HCT116 (cell line): ENCODE results near the gene ST7L.

Experiments used
- EZH2 ChIP-seq: fragments of 200-600 bp; sonication (generic); IDR thresholded peaks from 2 replicates; pipeline ENCODE4 v1.6.1; 2017; ENCODE audit warnings: antibody characterized with exemption, mixed run types
- MAX ChIP-seq: IDR thresholded peaks from 2 replicates; pipeline ENCODE4 v1.6.1; 2012
- POLR2A ChIP-seq: IDR thresholded peaks from 2 replicates; pipeline ENCODE4 v1.7.0; 2011; ENCODE audit warnings: borderline replicate concordance; ENCODE audit not compliant: insufficient read depth, insufficient read length; ENCODE audit errors: extremely low read depth
- POLR2AphosphoS5 ChIP-seq: IDR thresholded peaks from 2 replicates; pipeline ENCODE4 v1.6.1; 2011; ENCODE audit warnings: mild to moderate bottlenecking, low read depth, low read length, moderate library complexity
- SRF ChIP-seq: IDR thresholded peaks from 2 replicates; pipeline ENCODE4 v1.6.1; 2012; ENCODE audit warnings: low read depth
- YY1 ChIP-seq: IDR thresholded peaks from 2 replicates; pipeline ENCODE4 v1.6.1; 2011; ENCODE audit warnings: low read length, low read depth, moderate library complexity, mild to moderate bottlenecking; ENCODE audit not compliant: insufficient replicate concordance; ENCODE audit errors: extremely low read depth
- TF ChIP-seq, protein P1 (sequence below), 3 experiments: fragments of 200-600 bp in 1 of 3; sonication (generic) in 1 of 3; IDR thresholded peaks in 2 of 3; conservative IDR thresholded peaks in 1 of 3; 2 replicates each; pipeline ENCODE4 v1.5.1; 2012 to 2017; ENCODE audit warnings: low read depth in 2 of 3, low read length in 2 of 3, antibody characterized with exemption in 1 of 3, borderline replicate concordance in 1 of 3, control low read depth in 1 of 3, mild to moderate bottlenecking in 1 of 3, mixed read lengths in 1 of 3, mixed run types in 1 of 3, moderate library complexity in 1 of 3; ENCODE audit not compliant: insufficient read depth in 1 of 3
- TF ChIP-seq, protein P2 (sequence below): IDR thresholded peaks from 2 replicates; pipeline ENCODE4 v1.6.1; 2012; ENCODE audit warnings: low read depth

DNA sequence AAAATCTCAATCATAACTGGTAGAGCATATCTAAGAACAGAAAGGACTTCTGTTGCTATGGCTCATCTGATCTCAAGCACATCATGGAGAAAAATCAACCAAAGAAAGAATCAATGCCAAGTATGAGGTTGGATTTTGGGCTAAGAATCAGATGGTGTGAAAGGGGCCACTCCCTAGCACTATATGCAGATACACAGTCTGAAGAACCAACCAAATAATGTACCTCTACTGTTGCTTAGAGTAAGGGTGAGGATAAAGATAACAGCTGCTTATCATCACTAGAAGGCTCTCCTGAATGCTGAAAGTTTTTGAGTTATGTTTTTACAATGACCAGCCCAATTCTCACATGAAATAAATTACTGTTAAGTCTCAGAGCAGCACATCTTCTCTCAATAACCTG, 35.6 kb downstream of the ST7L start:
- TF ChIP-seq, protein P1, sequence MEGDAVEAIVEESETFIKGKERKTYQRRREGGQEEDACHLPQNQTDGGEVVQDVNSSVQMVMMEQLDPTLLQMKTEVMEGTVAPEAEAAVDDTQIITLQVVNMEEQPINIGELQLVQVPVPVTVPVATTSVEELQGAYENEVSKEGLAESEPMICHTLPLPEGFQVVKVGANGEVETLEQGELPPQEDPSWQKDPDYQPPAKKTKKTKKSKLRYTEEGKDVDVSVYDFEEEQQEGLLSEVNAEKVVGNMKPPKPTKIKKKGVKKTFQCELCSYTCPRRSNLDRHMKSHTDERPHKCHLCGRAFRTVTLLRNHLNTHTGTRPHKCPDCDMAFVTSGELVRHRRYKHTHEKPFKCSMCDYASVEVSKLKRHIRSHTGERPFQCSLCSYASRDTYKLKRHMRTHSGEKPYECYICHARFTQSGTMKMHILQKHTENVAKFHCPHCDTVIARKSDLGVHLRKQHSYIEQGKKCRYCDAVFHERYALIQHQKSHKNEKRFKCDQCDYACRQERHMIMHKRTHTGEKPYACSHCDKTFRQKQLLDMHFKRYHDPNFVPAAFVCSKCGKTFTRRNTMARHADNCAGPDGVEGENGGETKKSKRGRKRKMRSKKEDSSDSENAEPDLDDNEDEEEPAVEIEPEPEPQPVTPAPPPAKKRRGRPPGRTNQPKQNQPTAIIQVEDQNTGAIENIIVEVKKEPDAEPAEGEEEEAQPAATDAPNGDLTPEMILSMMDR (IDR thresholded peaks at IDR 0.05 in 2 of 3, conservative IDR thresholded peaks at IDR 0.05 in 1 of 3; ENCODE audit: borderline replicate concordance in 1 of 3, insufficient read depth in 1 of 3, low read depth in 2 of 3, low read length in 2 of 3) = no peak
- TF ChIP-seq, protein P2, sequence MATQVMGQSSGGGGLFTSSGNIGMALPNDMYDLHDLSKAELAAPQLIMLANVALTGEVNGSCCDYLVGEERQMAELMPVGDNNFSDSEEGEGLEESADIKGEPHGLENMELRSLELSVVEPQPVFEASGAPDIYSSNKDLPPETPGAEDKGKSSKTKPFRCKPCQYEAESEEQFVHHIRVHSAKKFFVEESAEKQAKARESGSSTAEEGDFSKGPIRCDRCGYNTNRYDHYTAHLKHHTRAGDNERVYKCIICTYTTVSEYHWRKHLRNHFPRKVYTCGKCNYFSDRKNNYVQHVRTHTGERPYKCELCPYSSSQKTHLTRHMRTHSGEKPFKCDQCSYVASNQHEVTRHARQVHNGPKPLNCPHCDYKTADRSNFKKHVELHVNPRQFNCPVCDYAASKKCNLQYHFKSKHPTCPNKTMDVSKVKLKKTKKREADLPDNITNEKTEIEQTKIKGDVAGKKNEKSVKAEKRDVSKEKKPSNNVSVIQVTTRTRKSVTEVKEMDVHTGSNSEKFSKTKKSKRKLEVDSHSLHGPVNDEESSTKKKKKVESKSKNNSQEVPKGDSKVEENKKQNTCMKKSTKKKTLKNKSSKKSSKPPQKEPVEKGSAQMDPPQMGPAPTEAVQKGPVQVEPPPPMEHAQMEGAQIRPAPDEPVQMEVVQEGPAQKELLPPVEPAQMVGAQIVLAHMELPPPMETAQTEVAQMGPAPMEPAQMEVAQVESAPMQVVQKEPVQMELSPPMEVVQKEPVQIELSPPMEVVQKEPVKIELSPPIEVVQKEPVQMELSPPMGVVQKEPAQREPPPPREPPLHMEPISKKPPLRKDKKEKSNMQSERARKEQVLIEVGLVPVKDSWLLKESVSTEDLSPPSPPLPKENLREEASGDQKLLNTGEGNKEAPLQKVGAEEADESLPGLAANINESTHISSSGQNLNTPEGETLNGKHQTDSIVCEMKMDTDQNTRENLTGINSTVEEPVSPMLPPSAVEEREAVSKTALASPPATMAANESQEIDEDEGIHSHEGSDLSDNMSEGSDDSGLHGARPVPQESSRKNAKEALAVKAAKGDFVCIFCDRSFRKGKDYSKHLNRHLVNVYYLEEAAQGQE = no peak
- TF ChIP-seq SRF = no peak
- no peak for TF ChIP-seq EZH2
- no peak for TF ChIP-seq POLR2A
- TF ChIP-seq MAX = no peak
- no peak for TF ChIP-seq YY1
- no peak for TF ChIP-seq POLR2AphosphoS5
